NCI-H446 treated with DMSO at 0.1 percent for 48 hours (cell line): ENCODE data around the gene NAT14.
A peak's percentile ranks its signal among the peaks of the same experiment; 100 is the strongest.

ENCODE experiments used
- DNase-seq: peaks from one replicate; lab custom pipeline; 2025; lab: John Stamatoyannopoulos, UW

NAT14 gene

GRCh38 chr19:55453511-55454260 lies 31.3 kb upstream of the NAT14 start:
- DNase-seq: no peak

- DNase-seq: no peak
Observed at GRCh38 chr19:55454787-55455243, 30.2 kb upstream of the NAT14 start.

GRCh38 chr19:55455576-55456235 lies 29.3 kb upstream of the NAT14 start:
- no peak for DNase-seq

- no peak for DNase-seq
Observed at GRCh38 chr19:55456347-55456746, 28.6 kb upstream of the NAT14 start.

GRCh38 chr19:55457683-55458457 lies 27.1 kb upstream of the NAT14 start:
- no peak for DNase-seq

- DNase-seq: no peak
Observed at GRCh38 chr19:55459551-55459949, 25.4 kb upstream of the NAT14 start.

- no peak for DNase-seq
Observed at GRCh38 chr19:55459950-55460657, 24.9 kb upstream of the NAT14 start.

GRCh38 chr19:55460670-55461258 lies 24.2 kb upstream of the NAT14 start:
- peak; percentile 36 for DNase-seq

- DNase-seq: peak; percentile 99
Observed at GRCh38 chr19:55461259-55461973, 23.6 kb upstream of the NAT14 start, which contains the start of gene ISOC2. Gene ISOC2, minus strand, starts transcription at chr19:55461642. Its CDS starts 5,156 bp downstream, at chr19:55456486.

GRCh38 chr19:55461974-55462626 lies 22.9 kb upstream of the NAT14 start:
- no peak for DNase-seq

GRCh38 chr19:55462722-55463121 lies 22.3 kb upstream of the NAT14 start:
- DNase-seq: no peak

GRCh38 chr19:55463583-55464031 lies 21.4 kb upstream of the NAT14 start:
- DNase-seq: no peak

- DNase-seq: no peak
Observed at GRCh38 chr19:55464039-55464661, 20.8 kb upstream of the NAT14 start.

GRCh38 chr19:55464662-55465054 lies 20.3 kb upstream of the NAT14 start, which contains the start of gene C19orf85:
Gene C19orf85, minus strand, starts transcription at chr19:55464751. Its CDS starts 197 bp downstream, at chr19:55464554.
- DNase-seq: no peak

- no peak for DNase-seq
Observed at GRCh38 chr19:55465460-55466240, 19.3 kb upstream of the NAT14 start.

- no peak for DNase-seq
Observed at GRCh38 chr19:55466241-55466614, 18.8 kb upstream of the NAT14 start.

GRCh38 chr19:55467236-55468053 lies 17.5 kb upstream of the NAT14 start:
- DNase-seq: no peak

GRCh38 chr19:55468054-55468393 lies 17.0 kb upstream of the NAT14 start:
- DNase-seq: no peak
